HCT116 (cell line): ENCODE measurements around the gene FGF14. TPM values are rescaled to one million over a fixed set of nuclear protein-coding genes. Genes with fewer than 3 reads are reported as not detected.

Experiments used
- ATAC-seq: fragments of 200-7000 bp; cut with Tn5 transposase; 2 replicates; pipeline ENCODE4 v1.9.1; 2020; ENCODE audit warnings: mild to moderate bottlenecking, moderate library complexity
- BruUV-seq: library from RNA; stranded (reverse); fragments of 400-500 nt; replicated peaks from 2 replicates; lab custom pipeline; 2021; lab: Mats Ljungman, UMichigan
- CTCF ChIA-PET: fragments of 300-600 bp; sonication (Branson Sonifier 250); formaldehyde crosslinking; loops from one replicate; lab custom pipeline; 2021; ENCODE audit warnings: antibody characterized with exemption; lab: Charles Lee
- POLR2A ChIA-PET: fragments of 300-600, 350-600 bp; sonication (Branson Sonifier 250); formaldehyde crosslinking; loops from one replicate; lab custom pipeline; 2021; ENCODE audit warnings: antibody characterized with exemption; lab: Charles Lee
- RAD21 ChIA-PET, 2 experiments: fragments of 300-600 bp; sonication (Branson Sonifier 250); formaldehyde crosslinking; loops; one replicate each; lab custom pipeline; 2023; ENCODE audit warnings: low total read pairs in 2 of 2; ENCODE audit not compliant: uncharacterized antibody in 2 of 2, unreplicated experiment in 2 of 2, low non-redundant PET in 1 of 2; lab: Charles Lee
- DNase-seq: peaks from one replicate; pipeline ENCODE4 v3.0.0-alpha.2; 2010; ENCODE audit warnings: low read depth, low spot score
- H2AFZ ChIP-seq: fragments of 200-600 bp; shearing (Covaris generic), sonication (generic); 2 replicates; pipeline ENCODE4 v1.6.1; 2017; ENCODE audit warnings: low read depth, mixed run types, mixed read lengths, antibody characterized with exemption, low read length; ENCODE audit not compliant: poor library complexity, severe bottlenecking
- H3K27ac ChIP-seq: 2 replicates; pipeline ENCODE4 v1.5.1; 2012; ENCODE audit warnings: low read depth, low read length
- H3K27me3 ChIP-seq: fragments of 200-600 bp; sonication (generic); 2 replicates; pipeline ENCODE4 v1.6.1; 2016; ENCODE audit warnings: mixed run types, low read length, mixed read lengths; ENCODE audit not compliant: insufficient read depth
- H3K36me3 ChIP-seq, 2 experiments: fragments of 200-500 bp in 1 of 2; fragments of 200-600 bp in 1 of 2; sonication (Bioruptor generic) in 1 of 2; sonication (generic) in 1 of 2; 2 replicates each; pipeline versions ENCODE4 v1.5.1 to v1.6.1; 2014 to 2016; ENCODE audit warnings: low read length in 2 of 2, inconsistent platforms in 1 of 2, mixed read lengths in 1 of 2, mixed run types in 1 of 2; ENCODE audit not compliant: insufficient read depth in 2 of 2, control insufficient read depth in 1 of 2
- H3K4me1 ChIP-seq, 2 experiments: fragments of 200-600 bp in 1 of 2; sonication (generic) in 1 of 2; 2 replicates each; pipeline versions ENCODE4 v1.5.1 to v1.6.1; 2012 to 2017; ENCODE audit warnings: low read length in 2 of 2, inconsistent platforms in 1 of 2, mild to moderate bottlenecking in 1 of 2, mixed read lengths in 1 of 2, mixed run types in 1 of 2, moderate library complexity in 1 of 2; ENCODE audit not compliant: insufficient read depth in 2 of 2, control insufficient read depth in 1 of 2
- H3K4me2 ChIP-seq: fragments of 200-600 bp; sonication (generic); 2 replicates; pipeline ENCODE4 v1.6.1; 2017; ENCODE audit warnings: mixed run types, low read length, mixed read lengths
- H3K4me3 ChIP-seq, 2 experiments: fragments of 200-600 bp in 1 of 2; sonication (generic) in 1 of 2; replicated peaks in 1 of 2; 2 replicates each; pipeline ENCODE4 v1.5.1; 2011 to 2016; ENCODE audit warnings: low read length in 2 of 2, control low read depth in 1 of 2, low read depth in 1 of 2, mild to moderate bottlenecking in 1 of 2, mixed read lengths in 1 of 2, mixed run types in 1 of 2
- H3K79me2 ChIP-seq: fragments of 200-600 bp; sonication (generic); 2 replicates; pipeline ENCODE4 v1.6.1; 2017; ENCODE audit warnings: mild to moderate bottlenecking, mixed run types, low read length, moderate library complexity, mixed read lengths; ENCODE audit not compliant: insufficient read depth
- H3K9ac ChIP-seq: fragments of 200-600 bp; sonication (generic); 2 replicates; pipeline ENCODE4 v1.6.1; 2016; ENCODE audit warnings: low read length, mixed read lengths
- H3K9me2 ChIP-seq: fragments of 200-600 bp; sonication (generic), shearing (Covaris generic); 2 replicates; pipeline ENCODE4 v1.6.1; 2017; ENCODE audit warnings: mixed run types, mild to moderate bottlenecking, moderate library complexity; ENCODE audit not compliant: insufficient read depth
- H3K9me3 ChIP-seq, 2 experiments: fragments of 200-500 bp in 1 of 2; fragments of 200-600 bp in 1 of 2; sonication (Bioruptor generic) in 1 of 2; sonication (generic) in 1 of 2; 2 replicates each; pipeline ENCODE4 v1.6.1; 2014 to 2017; ENCODE audit warnings: low read length in 2 of 2, mixed read lengths in 2 of 2, inconsistent platforms in 1 of 2, low read depth in 1 of 2, mild to moderate bottlenecking in 1 of 2, mixed run types in 1 of 2, moderate library complexity in 1 of 2; ENCODE audit not compliant: control insufficient read depth in 1 of 2, insufficient read depth in 1 of 2
- H4K20me1 ChIP-seq: fragments of 200-600 bp; sonication (generic), shearing (Covaris generic); 2 replicates; pipeline ENCODE4 v1.6.1; 2017; ENCODE audit warnings: mixed run types, mild to moderate bottlenecking, moderate library complexity; ENCODE audit not compliant: insufficient read depth
- ATF3 ChIP-seq: IDR thresholded peaks from 2 replicates; pipeline ENCODE4 v1.6.1; 2012
- CBX3 ChIP-seq: IDR thresholded peaks from 2 replicates; pipeline ENCODE4 v1.6.1; 2012; ENCODE audit warnings: low read depth
- EGR1 ChIP-seq: IDR thresholded peaks from 2 replicates; pipeline ENCODE4 v1.6.1; 2012; ENCODE audit warnings: low read depth
- EZH2 ChIP-seq: fragments of 200-600 bp; sonication (generic); IDR thresholded peaks from 2 replicates; pipeline ENCODE4 v1.6.1; 2017; ENCODE audit warnings: antibody characterized with exemption, mixed run types
- EZH2phosphoT487 ChIP-seq: fragments of 200-600 bp; IDR thresholded peaks from 2 replicates; pipeline ENCODE4 v1.6.1; 2018; ENCODE audit warnings: antibody characterized with exemption, borderline replicate concordance
- JUND ChIP-seq: IDR thresholded peaks from 2 replicates; pipeline ENCODE4 v1.6.1; 2012
- MAX ChIP-seq: IDR thresholded peaks from 2 replicates; pipeline ENCODE4 v1.6.1; 2012
- POLR2A ChIP-seq: IDR thresholded peaks from 2 replicates; pipeline ENCODE4 v1.7.0; 2011; ENCODE audit warnings: borderline replicate concordance; ENCODE audit not compliant: insufficient read depth, insufficient read length; ENCODE audit errors: extremely low read depth
- RAD21 ChIP-seq: IDR thresholded peaks from 2 replicates; pipeline ENCODE4 v1.6.1; 2012; ENCODE audit warnings: low read depth, mild to moderate bottlenecking
- SIN3A ChIP-seq: IDR thresholded peaks from 2 replicates; pipeline ENCODE4 v1.6.1; 2012; ENCODE audit warnings: low read depth
- SRF ChIP-seq: IDR thresholded peaks from 2 replicates; pipeline ENCODE4 v1.6.1; 2012; ENCODE audit warnings: low read depth
- YY1 ChIP-seq: IDR thresholded peaks from 2 replicates; pipeline ENCODE4 v1.6.1; 2011; ENCODE audit warnings: low read length, low read depth, moderate library complexity, mild to moderate bottlenecking; ENCODE audit not compliant: insufficient replicate concordance; ENCODE audit errors: extremely low read depth
- ZBTB33 ChIP-seq: IDR thresholded peaks from 2 replicates; pipeline ENCODE4 v1.6.1; 2011; ENCODE audit warnings: mild to moderate bottlenecking, low read length, moderate library complexity; ENCODE audit not compliant: insufficient replicate concordance; ENCODE audit errors: extremely low read depth
- ZFX ChIP-seq: fragments of 450-650 bp; IDR thresholded peaks from 2 replicates; pipeline ENCODE4 v1.6.1; 2017
- ZNF274 ChIP-seq: fragments of 200-500 bp; sonication (Bioruptor generic); IDR thresholded peaks from 2 replicates; pipeline ENCODE4 v1.6.1; 2014; ENCODE audit warnings: mild to moderate bottlenecking, low read depth, low read length, inconsistent platforms
- intact Hi-C: fragments of 100-400 bp; cut with micrococcal nuclease; formaldehyde crosslinking; loops from 2 replicates; pipeline ENCODE4 v1.10.0; 2022
- total RNA-seq: library from RNA; stranded (reverse); gene quantifications from one replicate; pipeline ENCODE4 v1.2.1, GENCODE V29; 2021; ENCODE audit not compliant: unreplicated experiment

Gene FGF14
- total RNA-seq, 1 experiment from 2014 or later: not detected

- Histone ChIP-seq H3K79me2 (no peaks in the 10 kb centered on the region), H3K4me3 (no peak overlapping the region), H3K4me2 (no peak overlapping the region), H3K27ac (no peak overlapping the region), H3K4me1 (no peaks in the 10 kb centered on the region), H3K9ac (no peak overlapping the region), H3K9me2 (no peaks in the 10 kb centered on the region), H2AFZ (no peak overlapping the region), H3K36me3 (no peaks in the 10 kb centered on the region), H3K27me3 (no peaks in the 10 kb centered on the region), H4K20me1 (no peaks in the 10 kb centered on the region), H3K9me3 (peaks cover 0 to 3% of the 10 kb centered on the region in 2 experiments; a peak in 1 of 4 replicates)
- TF ChIP-seq YY1: no peak
- TF ChIP-seq EZH2: no peak
- no TSS peak for BruUV-seq
- intact Hi-C loops: no loop called here
- POLR2A ChIA-PET: no interaction called here
- RAD21 ChIA-PET: no interaction called here
- no peak for DNase-seq
- CTCF ChIA-PET: no interaction called here
- no peak for ATAC-seq
Measured at GRCh38 chr13:102147353-102147752, 254.5 kb downstream of the FGF14 start.

- no peaks in the 10 kb centered on the region for H3K9me2 ChIP-seq
- H3K4me1 ChIP-seq: no peaks in the 10 kb centered on the region
- H2AFZ ChIP-seq: no peak overlapping the region
- RAD21 ChIA-PET: no interaction called here
- DNase-seq (no peak), ATAC-seq (no peak)
- BruUV-seq: no TSS peak
- H3K27ac ChIP-seq: no peak overlapping the region
- H3K27me3 ChIP-seq: no peaks in the 10 kb centered on the region
- H3K79me2 ChIP-seq: no peaks in the 10 kb centered on the region
- intact Hi-C loops: no loop called here
- TF ChIP-seq ATF3: no peak
- TF ChIP-seq ZFX: no peak
- no peak for TF ChIP-seq POLR2A
- TF ChIP-seq JUND: no peak
- TF ChIP-seq SIN3A: no peak
- no peak for TF ChIP-seq EZH2phosphoT487
- TF ChIP-seq ZBTB33: no peak
- TF ChIP-seq MAX: no peak
- TF ChIP-seq SRF: no peak
- no peak for TF ChIP-seq CBX3
- no peak for TF ChIP-seq ZNF274
- no peak for TF ChIP-seq EZH2
- TF ChIP-seq RAD21: no peak
- no peak for TF ChIP-seq EGR1
- H4K20me1 ChIP-seq: no peaks in the 10 kb centered on the region
- CTCF ChIA-PET: no interaction called here
- no peaks in the 10 kb centered on the region for H3K36me3 ChIP-seq
- no peak overlapping the region for H3K4me2 ChIP-seq
- POLR2A ChIA-PET: no interaction called here
- H3K9me3 ChIP-seq: peaks cover 0 to 3% of the 10 kb centered on the region in 2 experiments; a peak in 1 of 4 replicates
- no peak overlapping the region for H3K9ac ChIP-seq
- H3K4me3 ChIP-seq: no peak overlapping the region
Measured at GRCh38 chr13:102145750-102146149, 256.1 kb downstream of the FGF14 start.
